Measurements from ENCODE around the gene OR7C2. TPM values are rescaled to one million over a fixed set of nuclear protein-coding genes. Genes with fewer than 3 reads are reported as not detected.

The OR7C2 gene
- total RNA-seq, 1 experiment from 2014 or later, result not detected

GRCh38 chr19:14961956-14962685 lies 20.8 kb downstream of the OR7C2 start:
- Histone ChIP-seq H3K9me2 (replicated peaks; ENCODE audit: insufficient read depth, low read length) (no peaks in the 10 kb centered on the region), H3K4me3 (ENCODE audit: low read length) (no peak overlapping the region), H3K36me3 (ENCODE audit: insufficient read depth, low read length) (no peaks in the 10 kb centered on the region), H4K20me1 (ENCODE audit: insufficient read depth, low read depth, low read length) (no peaks in the 10 kb centered on the region), H3K79me2 (ENCODE audit: low read length) (no peaks in the 10 kb centered on the region), H3K4me2 (ENCODE audit: low read depth, low read length, poor library complexity, severe bottlenecking) (no peak overlapping the region), H3K9ac (ENCODE audit: low read length) (no peak overlapping the region), H3K27me3 (ENCODE audit: low read length) (0 out of 2 replicates have a peak, but pooled peaks cover 4% of the 10 kb centered on the region), H3K9me3 (ENCODE audit: low read length) (peaks cover 17% of the 10 kb centered on the region), H3K27ac (ENCODE audit: low read length) (no peak overlapping the region), H2AFZ (ENCODE audit: low read length) (no peak overlapping the region), H3K4me1 (ENCODE audit: low read length) (no peaks in the 10 kb centered on the region)
- no peak for DNase-seq

- Histone ChIP-seq H3K4me2 (ENCODE audit: low read depth, low read length, poor library complexity, severe bottlenecking) (no peak overlapping the region), H3K27me3 (ENCODE audit: low read length) (no peaks in the 10 kb centered on the region), H3K27ac (ENCODE audit: low read length) (no peak overlapping the region), H3K79me2 (ENCODE audit: low read length) (no peaks in the 10 kb centered on the region), H3K36me3 (ENCODE audit: insufficient read depth, low read length) (no peaks in the 10 kb centered on the region), H3K4me1 (ENCODE audit: low read length) (no peaks in the 10 kb centered on the region), H3K9me2 (replicated peaks; ENCODE audit: insufficient read depth, low read length) (no peaks in the 10 kb centered on the region), H2AFZ (ENCODE audit: low read length) (no peak overlapping the region), H3K9ac (ENCODE audit: low read length) (no peak overlapping the region), H3K9me3 (ENCODE audit: low read length) (no peaks in the 10 kb centered on the region), H3K4me3 (ENCODE audit: low read length) (no peak overlapping the region), H4K20me1 (ENCODE audit: insufficient read depth, low read depth, low read length) (no peaks in the 10 kb centered on the region)
- no peak for DNase-seq
Measured at GRCh38 chr19:14968247-14968646, 27.0 kb downstream of the OR7C2 start.

GRCh38 chr19:14971474-14971873 lies 30.2 kb downstream of the OR7C2 start:
- no peak overlapping the region for H3K9ac ChIP-seq (ENCODE audit: low read length)
- no peaks in the 10 kb centered on the region for H3K9me3 ChIP-seq (ENCODE audit: low read length)
- no peaks in the 10 kb centered on the region for H3K79me2 ChIP-seq (ENCODE audit: low read length)
- no peaks in the 10 kb centered on the region for H4K20me1 ChIP-seq (ENCODE audit: insufficient read depth, low read depth, low read length)
- no peak overlapping the region for H3K27ac ChIP-seq (ENCODE audit: low read length)
- H3K9me2 ChIP-seq (replicated peaks; ENCODE audit: insufficient read depth, low read length), result no peaks in the 10 kb centered on the region
- no peaks in the 10 kb centered on the region for H3K27me3 ChIP-seq (ENCODE audit: low read length)
- DNase-seq, result no peak
- no peak overlapping the region for H3K4me3 ChIP-seq (ENCODE audit: low read length)
- H3K4me2 ChIP-seq (ENCODE audit: low read depth, low read length, poor library complexity, severe bottlenecking), result no peak overlapping the region
- H3K36me3 ChIP-seq (ENCODE audit: insufficient read depth, low read length), result no peaks in the 10 kb centered on the region
- no peak overlapping the region for H2AFZ ChIP-seq (ENCODE audit: low read length)
- H3K4me1 ChIP-seq (ENCODE audit: low read length), result no peaks in the 10 kb centered on the region

GRCh38 chr19:14972676-14973075 lies 31.4 kb downstream of the OR7C2 start:
- DNase-seq, result no peak
- H4K20me1 ChIP-seq (ENCODE audit: insufficient read depth, low read depth, low read length), result no peaks in the 10 kb centered on the region
- H3K27me3 ChIP-seq (ENCODE audit: low read length), result no peaks in the 10 kb centered on the region
- no peaks in the 10 kb centered on the region for H3K36me3 ChIP-seq (ENCODE audit: insufficient read depth, low read length)
- no peak overlapping the region for H3K4me2 ChIP-seq (ENCODE audit: low read depth, low read length, poor library complexity, severe bottlenecking)
- no peaks in the 10 kb centered on the region for H3K9me2 ChIP-seq (replicated peaks; ENCODE audit: insufficient read depth, low read length)
- no peaks in the 10 kb centered on the region for H3K4me1 ChIP-seq (ENCODE audit: low read length)
- no peak overlapping the region for H3K9ac ChIP-seq (ENCODE audit: low read length)
- H3K9me3 ChIP-seq (ENCODE audit: low read length), result no peaks in the 10 kb centered on the region
- no peak overlapping the region for H3K27ac ChIP-seq (ENCODE audit: low read length)
- no peak overlapping the region for H3K4me3 ChIP-seq (ENCODE audit: low read length)
- H3K79me2 ChIP-seq (ENCODE audit: low read length), result no peaks in the 10 kb centered on the region
- no peak overlapping the region for H2AFZ ChIP-seq (ENCODE audit: low read length)

GRCh38 chr19:14974488-14974887 lies 33.2 kb downstream of the OR7C2 start:
- no peak overlapping the region for H3K9ac ChIP-seq (ENCODE audit: low read length)
- H3K9me3 ChIP-seq (ENCODE audit: low read length), result no peaks in the 10 kb centered on the region
- no peaks in the 10 kb centered on the region for H4K20me1 ChIP-seq (ENCODE audit: insufficient read depth, low read depth, low read length)
- H3K27me3 ChIP-seq (ENCODE audit: low read length), result no peaks in the 10 kb centered on the region
- no peaks in the 10 kb centered on the region for H3K79me2 ChIP-seq (ENCODE audit: low read length)
- no peaks in the 10 kb centered on the region for H3K4me1 ChIP-seq (ENCODE audit: low read length)
- no peaks in the 10 kb centered on the region for H3K36me3 ChIP-seq (ENCODE audit: insufficient read depth, low read length)
- no peaks in the 10 kb centered on the region for H3K9me2 ChIP-seq (replicated peaks; ENCODE audit: insufficient read depth, low read length)
- H3K4me2 ChIP-seq (ENCODE audit: low read depth, low read length, poor library complexity, severe bottlenecking), result no peak overlapping the region
- H3K4me3 ChIP-seq (ENCODE audit: low read length), result no peak overlapping the region
- no peak for DNase-seq
- no peak overlapping the region for H3K27ac ChIP-seq (ENCODE audit: low read length)
- no peak overlapping the region for H2AFZ ChIP-seq (ENCODE audit: low read length)

GRCh38 chr19:14977128-14977527 lies 35.8 kb downstream of the OR7C2 start:
- no peak overlapping the region for H2AFZ ChIP-seq (ENCODE audit: low read length)
- no peaks in the 10 kb centered on the region for H3K9me2 ChIP-seq (replicated peaks; ENCODE audit: insufficient read depth, low read length)
- no peak overlapping the region for H3K27ac ChIP-seq (ENCODE audit: low read length)
- H3K4me2 ChIP-seq (ENCODE audit: low read depth, low read length, poor library complexity, severe bottlenecking), result no peak overlapping the region
- no peaks in the 10 kb centered on the region for H3K9me3 ChIP-seq (ENCODE audit: low read length)
- no peaks in the 10 kb centered on the region for H3K4me1 ChIP-seq (ENCODE audit: low read length)
- no peak for DNase-seq
- no peaks in the 10 kb centered on the region for H3K36me3 ChIP-seq (ENCODE audit: insufficient read depth, low read length)
- H3K27me3 ChIP-seq (ENCODE audit: low read length), result no peaks in the 10 kb centered on the region
- H4K20me1 ChIP-seq (ENCODE audit: insufficient read depth, low read depth, low read length), result no peaks in the 10 kb centered on the region
- no peak overlapping the region for H3K4me3 ChIP-seq (ENCODE audit: low read length)
- H3K9ac ChIP-seq (ENCODE audit: low read length), result no peak overlapping the region
- no peaks in the 10 kb centered on the region for H3K79me2 ChIP-seq (ENCODE audit: low read length)

- Histone ChIP-seq H3K4me1 (ENCODE audit: low read length) (no peaks in the 10 kb centered on the region), H3K4me2 (ENCODE audit: low read depth, low read length, poor library complexity, severe bottlenecking) (no peak overlapping the region), H2AFZ (ENCODE audit: low read length) (no peak overlapping the region)
Measured at GRCh38 chr19:14978161-14978776, 37.0 kb downstream of the OR7C2 start.

GRCh38 chr19:14979476-14980255 lies 38.4 kb downstream of the OR7C2 start, which contains the start of gene SLC1A6:
Gene SLC1A6, minus strand, starts transcription at chr19:14979864. Its CDS starts 6,954 bp downstream, at chr19:14972910.
- H3K9ac ChIP-seq (ENCODE audit: low read length), result no peak within 1 kb of the TSS
- H2AFZ ChIP-seq (ENCODE audit: low read length), result no peak within 1 kb of the TSS
- H3K27me3 ChIP-seq (ENCODE audit: low read length), result no peaks in the 10 kb centered on the region

More at GRCh38 chr19:14978161-14978776, 37.0 kb downstream of the OR7C2 start:
- no peaks in the 10 kb centered on the region for H3K36me3 ChIP-seq (ENCODE audit: insufficient read depth, low read length)
- no peaks in the 10 kb centered on the region for H4K20me1 ChIP-seq (ENCODE audit: insufficient read depth, low read depth, low read length)
- H3K9me2 ChIP-seq (replicated peaks; ENCODE audit: insufficient read depth, low read length), result no peaks in the 10 kb centered on the region
- no peak for DNase-seq
- H3K27ac ChIP-seq (ENCODE audit: low read length), result no peak overlapping the region
- H3K79me2 ChIP-seq (ENCODE audit: low read length), result no peaks in the 10 kb centered on the region
- H3K27me3 ChIP-seq (ENCODE audit: low read length), result no peaks in the 10 kb centered on the region
- H3K9ac ChIP-seq (ENCODE audit: low read length), result no peak overlapping the region
- no peak overlapping the region for H3K4me3 ChIP-seq (ENCODE audit: low read length)
- H3K9me3 ChIP-seq (ENCODE audit: low read length), result no peaks in the 10 kb centered on the region

More at GRCh38 chr19:14979476-14980255, 38.4 kb downstream of the OR7C2 start, which contains the start of gene SLC1A6:
- H4K20me1 ChIP-seq (ENCODE audit: insufficient read depth, low read depth, low read length), result no peaks in the 10 kb centered on the region
- no peaks in the 10 kb centered on the region for H3K79me2 ChIP-seq (ENCODE audit: low read length)
- H3K4me1 ChIP-seq (ENCODE audit: low read length), result no peaks in the 10 kb centered on the region
- DNase-seq, result no peak
- no peak within 1 kb of the TSS for H3K4me2 ChIP-seq (ENCODE audit: low read depth, low read length, poor library complexity, severe bottlenecking)
- H3K4me3 ChIP-seq (ENCODE audit: low read length), result no peak within 1 kb of the TSS
- no peaks in the 10 kb centered on the region for H3K36me3 ChIP-seq (ENCODE audit: insufficient read depth, low read length)
- no peaks in the 10 kb centered on the region for H3K9me3 ChIP-seq (ENCODE audit: low read length)
- H3K27ac ChIP-seq (ENCODE audit: low read length), result no peak within 1 kb of the TSS
- no peaks in the 10 kb centered on the region for H3K9me2 ChIP-seq (replicated peaks; ENCODE audit: insufficient read depth, low read length)
